Keratinocyte (primary cell): Measurements from ENCODE around the gene ADRM1. TPM values are rescaled to one million over a fixed set of nuclear protein-coding genes. Genes with fewer than 3 reads are reported as not detected.

Source experiments
- DNase-seq: peaks from one replicate; pipeline ENCODE4 v3.0.0-alpha.2; 2011; ENCODE audit warnings: low read depth, missing footprints, low spot score
- FAIRE-seq: peaks from 2 replicates; lab custom pipeline; 2011; peaks lifted over from hg19 to GRCh38; lab: Jason Lieb, UNC
- H2AFZ ChIP-seq: 2 replicates; pipeline ENCODE4 v1.6.0; 2012; ENCODE audit warnings: low read length, control low read depth, inconsistent platforms; ENCODE audit not compliant: control insufficient read depth
- H3K27ac ChIP-seq: 2 replicates; pipeline ENCODE4 v1.5.1; 2011; ENCODE audit warnings: low read length; ENCODE audit not compliant: control insufficient read depth, insufficient read depth
- H3K27me3 ChIP-seq: 3 replicates; pipeline ENCODE4 v1.6.0; 2011; ENCODE audit warnings: low read length; ENCODE audit not compliant: control insufficient read depth, insufficient read depth; ENCODE audit errors: extremely low read depth
- H3K36me3 ChIP-seq, 2 experiments: 2 replicates in 1 of 2; 3 replicates in 1 of 2; pipeline ENCODE4 v1.5.1; 2011; ENCODE audit warnings: low read length in 2 of 2, mild to moderate bottlenecking in 1 of 2; ENCODE audit not compliant: control insufficient read depth in 2 of 2, insufficient read depth in 2 of 2; ENCODE audit errors: extremely low read depth in 1 of 2
- H3K4me1 ChIP-seq: 3 replicates; pipeline ENCODE4 v1.5.1; 2011; ENCODE audit warnings: low read length; ENCODE audit not compliant: control insufficient read depth, insufficient read depth; ENCODE audit errors: extremely low read depth
- H3K4me2 ChIP-seq: 3 replicates; pipeline ENCODE4 v1.6.0; 2011; ENCODE audit warnings: low read depth, low read length; ENCODE audit not compliant: control insufficient read depth, insufficient read depth; ENCODE audit errors: extremely low read depth
- H3K4me3 ChIP-seq, 3 experiments: fragments of 200-600 bp in 1 of 3; sonication (generic) in 1 of 3; 2 replicates in 2 of 3; 3 replicates in 1 of 3; pipeline ENCODE4 v1.5.1; 2011 to 2016; ENCODE audit warnings: low read length in 3 of 3, mild to moderate bottlenecking in 3 of 3, control low read depth in 2 of 3, inconsistent platforms in 1 of 3, low read depth in 1 of 3, mixed read lengths in 1 of 3, mixed run types in 1 of 3, moderate library complexity in 1 of 3; ENCODE audit not compliant: control insufficient read depth in 2 of 3, insufficient read depth in 2 of 3; ENCODE audit errors: extremely low read depth in 1 of 3
- H3K79me2 ChIP-seq: 2 replicates; pipeline ENCODE4 v1.6.0; 2012; ENCODE audit warnings: low read length; ENCODE audit not compliant: control insufficient read depth, insufficient read depth
- H3K9ac ChIP-seq: 3 replicates; pipeline ENCODE4 v1.6.0; 2011; ENCODE audit warnings: low read length; ENCODE audit not compliant: control insufficient read depth, insufficient read depth; ENCODE audit errors: extremely low read depth
- H3K9me1 ChIP-seq: 3 replicates; pipeline ENCODE4 v1.6.0; 2011; ENCODE audit warnings: low read length; ENCODE audit not compliant: control insufficient read depth, insufficient read depth; ENCODE audit errors: extremely low read depth
- H3K9me3 ChIP-seq: 2 replicates; pipeline ENCODE4 v1.5.1; 2012; ENCODE audit warnings: low read depth, low read length; ENCODE audit not compliant: control insufficient read depth
- H4K20me1 ChIP-seq: 3 replicates; pipeline ENCODE4 v1.6.0; 2011; ENCODE audit warnings: low read length; ENCODE audit not compliant: control insufficient read depth, insufficient read depth; ENCODE audit errors: extremely low read depth
- CTCF ChIP-seq, 3 experiments: IDR thresholded peaks in 1 of 3; conservative IDR thresholded peaks in 1 of 3; optimal IDR thresholded peaks in 1 of 3; 2 replicates in 2 of 3; 3 replicates in 1 of 3; pipeline versions ENCODE3 to v1.5.1; 2011; ENCODE audit warnings: low read length in 3 of 3, mild to moderate bottlenecking in 3 of 3, moderate library complexity in 2 of 3, control low read depth in 1 of 3, inconsistent platforms in 1 of 3; ENCODE audit not compliant: insufficient read depth in 2 of 3; ENCODE audit errors: extremely low read depth in 1 of 3
- EZH2 ChIP-seq: IDR thresholded peaks from one replicate; pipeline ENCODE4 v1.6.1; 2012; ENCODE audit warnings: inconsistent platforms, mild to moderate bottlenecking, low read length, moderate library complexity
- dilution Hi-C: fragments of 300-500 bp; cut with MboI; formaldehyde crosslinking; loops from one replicate; pipeline ENCODE4 v1.7.0; 2020; ENCODE audit warnings: low sequenced_read_pairs; ENCODE audit not compliant: extremely low pct_ligation_motif_present
- polyA plus RNA-seq, 5 experiments: library from polyadenylated mRNA; depleted of rRNA in 3 of 5; stranded (reverse) in 3 of 5; stranded (forward) in 1 of 5; unstranded in 1 of 5; fragments of >200 nt; gene quantifications; 1 replicate in 1 of 5; 2 replicates in 3 of 5; 3 replicates in 1 of 5; pipeline versions ENCODE4 v1.2.1 to v1.2.3, GENCODE V29; 2011 to 2012; ENCODE audit warnings: missing spikeins in 2 of 5, low read depth in 1 of 5, low replicate concordance in 1 of 5

Gene ADRM1
- polyA plus RNA-seq, 1 donor (not counting 4 experiments of a cell fraction or from before 2014, with no cell fraction given), result 91.4 TPM

- DNase-seq (no peak), FAIRE-seq (no peak)
- H3K9ac ChIP-seq, result no peak overlapping the region
- no peaks in the 10 kb centered on the region for H3K27me3 ChIP-seq
- H3K9me3 ChIP-seq, result no peaks in the 10 kb centered on the region
- H4K20me1 ChIP-seq, result no peaks in the 10 kb centered on the region
- no peaks in the 10 kb centered on the region for H3K4me1 ChIP-seq
- H2AFZ ChIP-seq, result no peak overlapping the region
- no peak overlapping the region for H3K27ac ChIP-seq
- no peak overlapping the region for H3K4me3 ChIP-seq
- dilution Hi-C loops, result no loop called here
- no peak overlapping the region for H3K4me2 ChIP-seq
- no peaks in the 10 kb centered on the region for H3K79me2 ChIP-seq
- peaks cover 45 to 62% of the 10 kb centered on the region in 2 experiments for H3K36me3 ChIP-seq
- TF ChIP-seq EZH2, result no peak
- TF ChIP-seq CTCF (optimal IDR thresholded peaks at IDR 0.05 in 1 of 3, IDR thresholded peaks at IDR 0.05 in 1 of 3, conservative IDR thresholded peaks at IDR 0.05 in 1 of 3; ENCODE audit: extremely low read depth in 1 of 3, insufficient read depth in 2 of 3, low read length in 3 of 3), result no peak
- no peaks in the 10 kb centered on the region for H3K9me1 ChIP-seq
Measured at GRCh38 chr20:62331347-62331746, 28.6 kb downstream of the ADRM1 start.

- no peak overlapping the region for H3K9ac ChIP-seq
- H3K36me3 ChIP-seq, result peaks cover 46 to 62% of the 10 kb centered on the region in 2 experiments
- no peaks in the 10 kb centered on the region for H3K9me1 ChIP-seq
- H3K79me2 ChIP-seq, result peaks cover 2% of the 10 kb centered on the region
- H3K4me3 ChIP-seq, result no peak overlapping the region
- no peak overlapping the region for H3K27ac ChIP-seq
- H2AFZ ChIP-seq, result no peak overlapping the region
- dilution Hi-C loops, result no loop called here
- no peaks in the 10 kb centered on the region for H3K4me1 ChIP-seq
- no peak for TF ChIP-seq EZH2
- DNase-seq, result no peak
- H4K20me1 ChIP-seq, result no peaks in the 10 kb centered on the region
- no peak overlapping the region for H3K4me2 ChIP-seq
- no peaks in the 10 kb centered on the region for H3K27me3 ChIP-seq
- FAIRE-seq, result no peak
- H3K9me3 ChIP-seq, result no peaks in the 10 kb centered on the region
Measured at GRCh38 chr20:62332421-62332820, 29.6 kb downstream of the ADRM1 start.
